ENCODE measurements around the gene GMDS.

DNA sequence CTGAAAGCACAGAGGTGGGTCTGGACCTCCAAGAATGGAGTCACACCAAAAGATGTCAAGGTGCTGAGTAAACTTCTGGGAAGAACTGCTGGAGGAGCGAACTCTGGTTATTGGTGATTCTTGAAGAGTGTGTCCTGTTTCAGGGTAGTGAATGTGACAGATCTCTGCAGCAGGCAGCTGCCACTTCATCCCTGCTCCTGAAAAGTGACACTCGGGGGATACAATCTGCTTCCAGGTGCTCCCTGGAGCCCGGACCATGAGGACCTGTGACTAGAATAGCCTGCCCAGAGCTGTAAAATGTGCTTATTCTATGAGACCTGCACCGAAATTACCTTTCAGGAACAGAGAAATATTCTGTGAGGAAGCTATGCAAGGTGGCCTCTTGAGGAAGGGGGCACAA lies 444.6 kb downstream of the GMDS start:
- TF ChIP-seq CTCF (conservative IDR thresholded peaks at IDR 0.05 in 1 of 2, IDR thresholded peaks at IDR 0.05 in 1 of 2; ENCODE audit: low read depth in 1 of 2, low read length in 2 of 2) (no peak), EZH2 (IDR thresholded peaks at IDR 0.05; ENCODE audit: low read length, missing control alignments) (no peak)

Data from fibroblast of lung (primary cell).